ENCODE measurements around the gene EI24. TPM values are rescaled to one million over a fixed set of nuclear protein-coding genes. Genes with fewer than 3 reads are reported as not detected.
A peak's percentile ranks its signal among the peaks of the same experiment; 100 is the strongest.

Gene EI24
- total and polyA plus RNA-seq, 9 of the 15 experiments (the other 6 are each of a cell fraction or from before 2014, with no cell fraction given) = 50.4 to 260 (median 168) TPM

GRCh38 chr11:125568970-125569914, at the start of gene EI24 (continued):
- TF ChIP-seq HDAC6 (IDR thresholded peaks at IDR 0.05; ENCODE audit: low read depth, low read length) (no peak), PATZ1 (CRISPR knock-in tag; IDR thresholded peaks at IDR 0.05; ENCODE audit: borderline replicate concordance) (no peak), E2F6 (IDR thresholded peaks at IDR 0.05; ENCODE audit: borderline replicate concordance in 1 of 2, extremely low read depth in 1 of 2, insufficient read depth in 1 of 2, insufficient read length in 1 of 2, low read depth in 1 of 2, low read length in 1 of 2, poor library complexity in 1 of 2, severe bottlenecking in 1 of 2) (peak; percentile 69 to 81), SAFB2 (IDR thresholded peaks at IDR 0.05; ENCODE audit: borderline replicate concordance, low read depth, low read length, severe bottlenecking) (no peak), EP300 (IDR thresholded peaks at IDR 0.05; ENCODE audit: low read length) (no peak), HNRNPH1 (optimal IDR thresholded peaks at IDR 0.05; ENCODE audit: low read depth, low read length) (no peak), ARID3B (CRISPR knock-in tag; IDR thresholded peaks at IDR 0.05; ENCODE audit: borderline replicate concordance) (no peak), FUS (optimal IDR thresholded peaks at IDR 0.05; ENCODE audit: low read depth, low read length) (no peak), ZBTB43 (CRISPR knock-in tag; IDR thresholded peaks at IDR 0.05) (no peak)
- TF ChIP-seq, protein P1, sequence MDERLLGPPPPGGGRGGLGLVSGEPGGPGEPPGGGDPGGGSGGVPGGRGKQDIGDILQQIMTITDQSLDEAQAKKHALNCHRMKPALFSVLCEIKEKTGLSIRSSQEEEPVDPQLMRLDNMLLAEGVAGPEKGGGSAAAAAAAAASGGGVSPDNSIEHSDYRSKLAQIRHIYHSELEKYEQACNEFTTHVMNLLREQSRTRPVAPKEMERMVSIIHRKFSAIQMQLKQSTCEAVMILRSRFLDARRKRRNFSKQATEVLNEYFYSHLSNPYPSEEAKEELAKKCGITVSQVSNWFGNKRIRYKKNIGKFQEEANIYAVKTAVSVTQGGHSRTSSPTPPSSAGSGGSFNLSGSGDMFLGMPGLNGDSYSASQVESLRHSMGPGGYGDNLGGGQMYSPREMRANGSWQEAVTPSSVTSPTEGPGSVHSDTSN (CRISPR knock-in tag; IDR thresholded peaks at IDR 0.05; ENCODE audit: low read depth) = no peak
- TF ChIP-seq, protein P1 (tag; conservative IDR thresholded peaks at IDR 0.05; ENCODE audit: low read depth) = no peak
- TF ChIP-seq, protein P2, sequence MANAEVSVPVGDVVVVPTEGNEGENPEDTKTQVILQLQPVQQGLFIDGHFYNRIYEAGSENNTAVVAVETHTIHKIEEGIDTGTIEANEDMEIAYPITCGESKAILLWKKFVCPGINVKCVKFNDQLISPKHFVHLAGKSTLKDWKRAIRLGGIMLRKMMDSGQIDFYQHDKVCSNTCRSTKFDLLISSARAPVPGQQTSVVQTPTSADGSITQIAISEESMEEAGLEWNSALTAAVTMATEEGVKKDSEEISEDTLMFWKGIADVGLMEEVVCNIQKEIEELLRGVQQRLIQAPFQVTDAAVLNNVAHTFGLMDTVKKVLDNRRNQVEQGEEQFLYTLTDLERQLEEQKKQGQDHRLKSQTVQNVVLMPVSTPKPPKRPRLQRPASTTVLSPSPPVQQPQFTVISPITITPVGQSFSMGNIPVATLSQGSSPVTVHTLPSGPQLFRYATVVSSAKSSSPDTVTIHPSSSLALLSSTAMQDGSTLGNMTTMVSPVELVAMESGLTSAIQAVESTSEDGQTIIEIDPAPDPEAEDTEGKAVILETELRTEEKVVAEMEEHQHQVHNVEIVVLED (CRISPR knock-in tag; IDR thresholded peaks at IDR 0.05) = peak; percentile 80
